Stromal cell of bone marrow (primary cell): ENCODE data around the gene TWIST2.

Experiments
- DNase-seq: peaks from one replicate; pipeline ENCODE4 v3.0.0-alpha.2; 2012; ENCODE audit warnings: low read depth

The TWIST2 gene

GRCh38 chr2:238905224-238905623, 57.3 kb downstream of the TWIST2 start:
- DNase-seq = no peak

- no peak for DNase-seq
These were observed 57.8 kb downstream of the TWIST2 start for GRCh38 chr2:238905644-238906043.

- no peak for DNase-seq
These were observed 58.5 kb downstream of the TWIST2 start for GRCh38 chr2:238906254-238906935.

GRCh38 chr2:238906936-238907716, 59.2 kb downstream of the TWIST2 start:
- DNase-seq = no peak

GRCh38 chr2:238907717-238908173, 59.9 kb downstream of the TWIST2 start:
- DNase-seq = no peak

GRCh38 chr2:238908960-238909951, 61.4 kb downstream of the TWIST2 start:
- peak; percentile 10 for DNase-seq

- no peak for DNase-seq
These were observed 63.0 kb downstream of the TWIST2 start for GRCh38 chr2:238910751-238911351.

GRCh38 chr2:238911376-238912227, 63.7 kb downstream of the TWIST2 start:
- DNase-seq = no peak

- no peak for DNase-seq
These were observed 64.5 kb downstream of the TWIST2 start for GRCh38 chr2:238912228-238912915.

- DNase-seq = no peak
These were observed 65.3 kb downstream of the TWIST2 start for GRCh38 chr2:238912916-238913875.

GRCh38 chr2:238913931-238914647, 66.2 kb downstream of the TWIST2 start:
- DNase-seq = no peak

GRCh38 chr2:238914648-238915015, 66.7 kb downstream of the TWIST2 start:
- DNase-seq = peak; percentile 18

- DNase-seq = no peak
These were observed 67.3 kb downstream of the TWIST2 start for GRCh38 chr2:238915196-238915595.

- DNase-seq = no peak
These were observed 67.7 kb downstream of the TWIST2 start for GRCh38 chr2:238915596-238915995.

- DNase-seq = no peak
These were observed 68.4 kb downstream of the TWIST2 start for GRCh38 chr2:238916176-238916874.

- DNase-seq = no peak
These were observed 69.1 kb downstream of the TWIST2 start for GRCh38 chr2:238916875-238917590.

- no peak for DNase-seq
These were observed 71.4 kb downstream of the TWIST2 start for GRCh38 chr2:238919307-238919706.
